GM13976 (cell line): ENCODE data around the gene FAM43B.

Experiments used
- DNase-seq: peaks from one replicate; pipeline ENCODE4 v3.0.0; 2012; ENCODE audit warnings: low spot score
- in situ Hi-C: fragments of 300-500 bp; cut with MboI; formaldehyde crosslinking; loops from one replicate; pipeline ENCODE4 v1.12.0; 2022; ENCODE audit warnings: low sequenced_read_pairs, mixed read lengths, inconsistent platforms; ENCODE audit not compliant: unreplicated experiment
- TF ChIP-seq, protein P1 (sequence below): IDR thresholded peaks from 2 replicates; pipeline ENCODE4 v1.5.1; 2012; ENCODE audit warnings: borderline replicate concordance, mild to moderate bottlenecking; ENCODE audit not compliant: insufficient read depth; ENCODE audit errors: extremely low read depth, missing control alignments, control extremely low read depth

Gene FAM43B

DNA sequence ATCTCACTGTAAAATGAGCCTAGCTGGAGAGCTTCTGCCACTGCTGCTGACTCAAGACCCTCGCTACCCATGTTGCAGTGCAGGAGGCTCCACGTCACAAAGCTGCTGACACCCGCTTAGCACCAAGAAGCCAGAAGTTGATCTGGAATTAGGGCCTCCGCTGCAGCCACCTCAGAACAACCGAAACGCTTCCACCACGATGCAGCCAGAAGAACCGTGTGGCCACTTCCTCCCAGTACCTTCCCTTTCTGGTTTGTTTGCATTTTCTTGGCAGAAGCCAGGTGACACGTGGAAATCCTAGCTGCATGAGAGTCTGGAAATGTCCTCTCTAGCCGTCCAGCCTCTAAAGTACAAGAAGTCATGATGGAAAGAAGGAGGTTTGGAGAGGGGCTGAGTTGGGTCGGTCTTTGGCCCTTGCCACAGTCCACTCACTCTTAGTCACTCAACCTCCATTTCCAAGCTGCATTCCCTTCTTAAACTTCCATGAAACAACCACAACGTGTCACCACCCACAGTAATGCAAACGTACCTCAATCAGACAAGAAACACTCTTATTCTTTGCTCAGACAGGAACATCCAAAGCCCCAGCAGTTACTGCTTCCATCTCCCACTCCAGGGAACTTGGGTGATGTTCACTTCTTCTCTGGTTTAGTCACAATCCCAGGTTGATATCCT is 26.5 kb downstream of the FAM43B start:
- TF ChIP-seq, protein P1, sequence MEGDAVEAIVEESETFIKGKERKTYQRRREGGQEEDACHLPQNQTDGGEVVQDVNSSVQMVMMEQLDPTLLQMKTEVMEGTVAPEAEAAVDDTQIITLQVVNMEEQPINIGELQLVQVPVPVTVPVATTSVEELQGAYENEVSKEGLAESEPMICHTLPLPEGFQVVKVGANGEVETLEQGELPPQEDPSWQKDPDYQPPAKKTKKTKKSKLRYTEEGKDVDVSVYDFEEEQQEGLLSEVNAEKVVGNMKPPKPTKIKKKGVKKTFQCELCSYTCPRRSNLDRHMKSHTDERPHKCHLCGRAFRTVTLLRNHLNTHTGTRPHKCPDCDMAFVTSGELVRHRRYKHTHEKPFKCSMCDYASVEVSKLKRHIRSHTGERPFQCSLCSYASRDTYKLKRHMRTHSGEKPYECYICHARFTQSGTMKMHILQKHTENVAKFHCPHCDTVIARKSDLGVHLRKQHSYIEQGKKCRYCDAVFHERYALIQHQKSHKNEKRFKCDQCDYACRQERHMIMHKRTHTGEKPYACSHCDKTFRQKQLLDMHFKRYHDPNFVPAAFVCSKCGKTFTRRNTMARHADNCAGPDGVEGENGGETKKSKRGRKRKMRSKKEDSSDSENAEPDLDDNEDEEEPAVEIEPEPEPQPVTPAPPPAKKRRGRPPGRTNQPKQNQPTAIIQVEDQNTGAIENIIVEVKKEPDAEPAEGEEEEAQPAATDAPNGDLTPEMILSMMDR: no peak
- in situ Hi-C loops: loop anchor here (10.0 kb wide), 1 partner anchor 66 kb away; no protein-coding TSS in a partner anchor
- DNase-seq: no peak

DNA sequence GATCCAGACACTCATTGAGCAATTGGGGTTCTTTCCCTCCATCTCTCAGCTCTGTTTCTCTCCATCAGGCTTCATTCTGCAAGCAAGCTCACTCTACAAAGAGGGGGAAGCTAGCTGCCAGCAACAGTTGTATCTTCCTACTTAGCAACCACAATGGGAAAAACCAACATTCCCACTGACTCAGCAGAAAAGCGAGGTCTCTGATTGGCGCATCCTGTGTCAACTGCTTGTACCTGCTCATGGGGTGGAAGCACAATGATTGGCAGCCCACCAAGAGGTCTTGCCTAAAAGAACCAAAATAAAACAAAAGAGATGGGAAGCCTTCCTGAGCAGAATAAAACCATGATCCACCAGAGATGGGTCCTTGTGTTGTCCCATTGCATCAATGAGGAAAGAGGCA is 32.5 kb downstream of the FAM43B start:
- in situ Hi-C loops: no loop called here
- TF ChIP-seq, protein P1: no peak
- no peak for DNase-seq

DNA sequence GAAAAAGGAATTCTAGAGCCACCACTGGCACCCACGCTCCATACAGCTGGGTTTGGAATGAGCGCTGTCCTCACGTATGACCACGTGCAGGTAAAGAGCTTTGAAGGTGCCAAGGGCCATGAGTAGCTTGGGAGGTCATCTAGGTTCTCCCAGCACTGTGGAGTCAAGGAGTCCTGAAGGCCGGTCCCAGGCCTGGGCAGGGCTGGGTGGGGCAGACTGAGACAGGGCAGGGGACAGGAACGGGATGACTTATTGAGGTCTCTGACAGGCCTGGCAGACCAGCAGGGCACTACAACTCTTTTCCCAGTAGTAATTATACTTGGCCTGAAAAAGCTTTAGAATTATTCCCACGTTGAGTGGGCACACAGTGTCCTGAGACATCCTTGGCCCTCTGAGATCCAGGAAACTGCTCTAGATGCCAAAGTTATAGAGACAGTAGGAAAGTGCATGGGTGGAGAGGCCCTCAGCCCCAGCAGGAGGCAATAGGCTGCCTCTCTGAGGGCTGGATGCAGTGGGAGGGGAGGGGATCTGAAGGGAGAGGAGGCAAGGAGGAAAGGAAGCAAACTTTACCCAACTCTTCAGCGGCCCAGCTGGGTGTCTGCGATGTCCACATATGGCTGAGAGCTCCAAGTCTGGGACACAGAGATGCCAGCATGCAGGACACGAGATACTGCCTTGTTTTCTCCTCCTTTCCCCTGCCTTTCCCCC is 34.7 kb downstream of the FAM43B start:
- no peak for DNase-seq
- TF ChIP-seq, protein P1: no peak
- in situ Hi-C loops: no loop called here

DNA sequence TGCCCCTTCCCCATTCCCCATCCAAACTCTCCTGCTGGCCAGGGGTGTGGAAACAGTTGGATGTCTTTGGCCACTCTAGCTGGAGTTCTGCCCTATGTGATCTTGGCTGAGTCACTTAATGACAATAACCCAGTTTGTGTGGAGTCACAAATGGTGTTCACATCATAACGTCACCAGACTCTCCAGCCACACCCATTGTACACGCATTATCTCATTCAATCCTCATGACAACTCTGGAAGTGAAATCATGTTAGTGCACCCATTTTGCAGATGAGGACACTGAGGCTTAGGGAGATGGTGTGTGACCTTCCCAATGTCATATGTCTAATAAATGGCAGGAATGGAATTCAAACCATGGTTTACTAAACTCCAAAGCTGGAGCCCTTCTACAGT is 35.3 kb downstream of the FAM43B start:
- TF ChIP-seq, protein P1: no peak
- in situ Hi-C loops: no loop called here
- DNase-seq: no peak

DNA sequence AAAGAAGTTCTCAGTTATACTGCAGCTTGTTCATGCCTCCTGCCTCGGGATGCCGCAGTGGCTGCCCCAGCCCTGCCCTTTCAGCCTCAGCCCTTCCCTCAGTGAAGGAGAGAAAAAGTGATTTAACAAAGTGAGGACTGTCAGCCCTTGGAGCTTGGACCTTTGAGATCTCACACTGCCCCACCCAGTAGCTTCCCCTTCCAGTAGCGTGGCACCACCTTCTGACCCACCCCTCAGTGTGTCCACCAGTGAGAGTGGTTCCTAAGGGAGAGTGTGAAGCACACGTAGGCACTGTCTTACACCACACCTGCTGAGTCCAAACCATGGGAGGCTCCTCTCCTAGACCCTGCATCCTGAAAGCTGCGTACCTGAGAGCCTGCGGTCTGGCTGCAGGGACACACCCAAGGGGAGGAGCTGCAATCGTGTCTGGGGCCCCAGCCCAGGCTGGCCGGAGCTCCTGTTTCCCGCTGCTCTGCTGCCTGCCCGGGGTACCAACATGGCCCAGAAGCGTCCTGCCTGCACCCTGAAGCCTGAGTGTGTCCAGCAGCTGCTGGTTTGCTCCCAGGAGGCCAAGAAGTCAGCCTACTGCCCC is 36.4 kb downstream of the FAM43B start, which contains the start of gene CDA:
TSS of gene CDA (plus strand) at position 464 of the 592 bp plus-strand sequence. CDS start at position 497, 33 bp downstream.
- DNase-seq: no peak
- TF ChIP-seq, protein P1: no peak
- in situ Hi-C loops: no loop called here

DNA sequence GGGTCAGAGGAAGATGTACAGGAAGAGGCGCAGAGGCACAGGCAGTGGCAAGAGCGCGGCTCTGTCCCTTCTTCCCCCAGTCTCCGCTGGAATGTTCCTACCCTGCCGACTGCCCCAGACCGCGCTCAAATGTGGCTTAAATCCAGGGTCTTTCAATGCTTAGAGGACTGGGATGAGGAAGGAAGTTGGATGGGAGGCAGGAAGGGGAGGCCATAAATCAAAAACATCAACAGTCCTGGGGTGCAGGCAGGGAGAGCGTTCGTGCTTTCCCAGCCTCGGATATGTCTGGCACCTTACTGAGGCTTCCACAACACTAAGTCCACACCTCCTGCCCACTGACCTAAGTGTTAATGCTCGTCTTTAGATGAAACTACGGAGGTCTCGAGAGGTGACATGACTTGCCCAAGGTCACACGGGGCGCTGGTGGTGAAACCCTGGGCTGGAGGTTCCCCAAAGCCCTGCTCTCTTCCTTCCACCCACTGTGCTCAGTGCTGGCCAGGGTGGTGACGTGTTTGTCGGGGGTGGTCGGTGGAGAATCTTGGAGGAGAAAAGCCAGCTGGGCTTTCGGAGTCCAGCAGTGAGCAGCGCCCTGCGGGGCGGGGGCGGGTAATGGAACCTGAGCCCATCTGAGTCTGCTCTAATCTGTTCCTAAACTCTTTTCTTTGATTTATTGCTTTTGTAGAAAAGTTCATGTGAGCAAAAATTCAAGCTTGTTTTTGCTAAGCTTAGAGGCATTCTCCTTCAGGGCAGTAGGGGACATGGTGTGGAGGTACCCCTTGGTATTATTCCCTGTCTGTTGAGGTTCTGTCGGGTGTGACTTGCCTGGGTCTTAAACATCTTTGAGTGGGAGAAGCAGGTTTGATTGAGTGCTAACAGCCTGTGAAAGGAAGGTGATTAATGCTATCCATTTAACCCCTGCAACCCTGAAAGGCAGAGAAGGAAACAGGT is 37.2 kb downstream of the FAM43B start:
- DNase-seq: no peak
- in situ Hi-C loops: no loop called here
- TF ChIP-seq, protein P1: no peak
